ENCODE data around the gene KBTBD8. TPM values are rescaled to one million over a fixed set of nuclear protein-coding genes. Genes with fewer than 3 reads are reported as not detected.

The KBTBD8 gene
- total and polyA plus RNA-seq, 9 of the 15 experiments (the other 6 are each of a cell fraction or from before 2014, with no cell fraction given), result 2.7 to 9.1 (median 5.6) TPM

GRCh38 chr3:67008388-67008787, 10.3 kb downstream of the KBTBD8 start:
- CTCF ChIA-PET (ENCODE audit: low intra/inter-chr PET ratio), result no interaction called here

GRCh38 chr3:67009716-67010115, 11.6 kb downstream of the KBTBD8 start:
- Histone ChIP-seq H3K9ac (ENCODE audit: insufficient read depth in 1 of 2, low read depth in 2 of 2, low read length in 2 of 2) (no peak overlapping the region), H4K20me1 (replicated peaks; ENCODE audit: control insufficient read depth, insufficient read depth, low read length) (no peaks in the 10 kb centered on the region), H2AFZ (ENCODE audit: low read depth, low read length) (no peak overlapping the region), H3K4me1 (replicated peaks in 1 of 2; ENCODE audit: control insufficient read depth in 2 of 2, insufficient read depth in 2 of 2, low read length in 2 of 2) (peaks cover 10 to 13% of the 10 kb centered on the region in 2 experiments; a peak in 3 of 5 replicates), H3K9me3 (replicated peaks; ENCODE audit: control insufficient read depth, insufficient read depth, low read depth, low read length) (no peaks in the 10 kb centered on the region), H3K27ac (ENCODE audit: extremely low read depth, low read depth, low read length) (no peak overlapping the region), H3K4me3 (no peak overlapping the region), H3K27me3 (ENCODE audit: control insufficient read depth in 2 of 2, insufficient read depth in 2 of 2, low read length in 2 of 2) (no peaks in the 10 kb centered on the region), H3K79me2 (ENCODE audit: control insufficient read depth, insufficient read depth, low read length) (peaks cover 28% of the 10 kb centered on the region; the same call in 2 of the 3 replicates), H3K36me3 (ENCODE audit: control insufficient read depth, insufficient read depth, low read length) (peaks cover 36% of the 10 kb centered on the region), H3K4me2 (ENCODE audit: insufficient read depth, low read length) (no peak overlapping the region), H3K9me1 (ENCODE audit: control insufficient read depth, insufficient read depth, low read length) (no peaks in the 10 kb centered on the region)
- CTCF ChIA-PET (ENCODE audit: low intra/inter-chr PET ratio), result no interaction called here
- BruUV-seq (replicated peaks), result no TSS peak
- DNase-seq (ENCODE audit: extremely low read depth in 1 of 4, low spot score in 3 of 4), result no peak
- whole genome bisulfite sequencing (ENCODE audit: insufficient coverage, low coverage, missing lambda C conversion rate), result 64% methylated on average over 3 of the region's 3 CpGs
- in situ Hi-C loops (cut with MboI), result loop anchor here (25.0 kb wide), 1 partner anchor 1347 kb away; no protein-coding TSS in a partner anchor
- intact Hi-C loops (cut with micrococcal nuclease), result no loop called here
- FAIRE-seq, result no peak
- POLR2A ChIA-PET, result no interaction called here
- ATAC-seq, result no peak
- TF ChIP-seq BRF1 (IDR thresholded peaks at IDR 0.05; ENCODE audit: borderline replicate concordance, extremely low read depth, insufficient read length) (no peak), DDX20 (tag; IDR thresholded peaks at IDR 0.05; ENCODE audit: low read depth) (no peak), CHD4 (IDR thresholded peaks at IDR 0.05; ENCODE audit: insufficient read depth, insufficient replicate concordance, low read depth, low read length, poor library complexity, severe bottlenecking) (no peak), HNRNPK (IDR thresholded peaks at IDR 0.05; ENCODE audit: low read depth, low read length, poor library complexity, severe bottlenecking) (no peak), NRF1 (conservative IDR thresholded peaks at IDR 0.05 in 1 of 2, IDR thresholded peaks at IDR 0.05 in 1 of 2) (no peak), SRSF3 (IDR thresholded peaks at IDR 0.05; ENCODE audit: insufficient read depth, low read length) (no peak), SMC3 (conservative IDR thresholded peaks at IDR 0.05; ENCODE audit: insufficient read depth, low read depth, low read length) (no peak), MTA2 (IDR thresholded peaks at IDR 0.05; ENCODE audit: low read depth) (no peak), ZNF740 (CRISPR knock-in tag; IDR thresholded peaks at IDR 0.05) (no peak), ZNF740 (tag; IDR thresholded peaks at IDR 0.05) (no peak)

More at GRCh38 chr3:67008388-67008787, 10.3 kb downstream of the KBTBD8 start:
- Histone ChIP-seq H2AFZ (ENCODE audit: low read depth, low read length) (no peak overlapping the region), H4K20me1 (replicated peaks; ENCODE audit: control insufficient read depth, insufficient read depth, low read length) (no peaks in the 10 kb centered on the region), H3K27ac (ENCODE audit: extremely low read depth, low read depth, low read length) (no peak overlapping the region), H3K4me2 (ENCODE audit: insufficient read depth, low read length) (no peak overlapping the region), H3K36me3 (ENCODE audit: control insufficient read depth, insufficient read depth, low read length) (peaks cover 46% of the 10 kb centered on the region), H3K9ac (ENCODE audit: insufficient read depth in 1 of 2, low read depth in 2 of 2, low read length in 2 of 2) (no peak overlapping the region), H3K9me1 (ENCODE audit: control insufficient read depth, insufficient read depth, low read length) (no peaks in the 10 kb centered on the region), H3K9me3 (replicated peaks; ENCODE audit: control insufficient read depth, insufficient read depth, low read depth, low read length) (no peaks in the 10 kb centered on the region), H3K4me3 (no peak overlapping the region), H3K79me2 (ENCODE audit: control insufficient read depth, insufficient read depth, low read length) (peaks cover 39% of the 10 kb centered on the region; the same call in 2 of the 3 replicates), H3K27me3 (ENCODE audit: control insufficient read depth in 2 of 2, insufficient read depth in 2 of 2, low read length in 2 of 2) (no peaks in the 10 kb centered on the region), H3K4me1 (replicated peaks in 1 of 2; ENCODE audit: control insufficient read depth in 2 of 2, insufficient read depth in 2 of 2, low read length in 2 of 2) (peaks cover 10 to 19% of the 10 kb centered on the region in 2 experiments; a peak in 3 of 5 replicates)
- WGBS (ENCODE audit: insufficient coverage, low coverage, missing lambda C conversion rate), result 89% methylated on average over 2 of the region's 2 CpGs
- no peak for DNase-seq (ENCODE audit: extremely low read depth in 1 of 4, low spot score in 3 of 4)
- no TSS peak for BruUV-seq (replicated peaks)
- intact Hi-C loops (cut with micrococcal nuclease), result no loop called here
- FAIRE-seq, result no peak
- POLR2A ChIA-PET, result interaction anchor here (1.1 to 1.3 kb wide), 3 partner anchors 10 to 17 kb away, joined by 3 to 4 read pairs (median 3); partner anchors contain the start of gene KBTBD8
- in situ Hi-C loops (cut with MboI), result loop anchor here (25.0 kb wide), 1 partner anchor 1346 kb away; no protein-coding TSS in a partner anchor
- ATAC-seq, result no peak
- TF ChIP-seq MCM7 (IDR thresholded peaks at IDR 0.05) (no peak), MECOM (CRISPR knock-in tag; IDR thresholded peaks at IDR 0.05) (no peak), MAFG (tag; conservative IDR thresholded peaks at IDR 0.05) (peak; percentile 26; the same call in 1 of the 2 replicates), C11orf30 (IDR thresholded peaks at IDR 0.05; ENCODE audit: low read depth) (peak; percentile 19; the same call in 1 of the 2 replicates), ZNF316 (IDR thresholded peaks at IDR 0.05) (peak; percentile 57; the same call in 1 of the 2 replicates), LCOR (CRISPR knock-in tag; IDR thresholded peaks at IDR 0.05) (no peak), FOXP1 (CRISPR knock-in tag; IDR thresholded peaks at IDR 0.05) (no peak)
- TF ChIP-seq, protein P1, sequence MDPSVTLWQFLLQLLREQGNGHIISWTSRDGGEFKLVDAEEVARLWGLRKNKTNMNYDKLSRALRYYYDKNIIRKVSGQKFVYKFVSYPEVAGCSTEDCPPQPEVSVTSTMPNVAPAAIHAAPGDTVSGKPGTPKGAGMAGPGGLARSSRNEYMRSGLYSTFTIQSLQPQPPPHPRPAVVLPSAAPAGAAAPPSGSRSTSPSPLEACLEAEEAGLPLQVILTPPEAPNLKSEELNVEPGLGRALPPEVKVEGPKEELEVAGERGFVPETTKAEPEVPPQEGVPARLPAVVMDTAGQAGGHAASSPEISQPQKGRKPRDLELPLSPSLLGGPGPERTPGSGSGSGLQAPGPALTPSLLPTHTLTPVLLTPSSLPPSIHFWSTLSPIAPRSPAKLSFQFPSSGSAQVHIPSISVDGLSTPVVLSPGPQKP (CRISPR knock-in tag; IDR thresholded peaks at IDR 0.05), result no peak
